HepG2 (cell line): ENCODE results near the gene MTG1. TPM values are rescaled to one million over a fixed set of nuclear protein-coding genes. Genes with fewer than 3 reads are reported as not detected.

ENCODE experiments used
- ATAC-seq: fragments of 200-7000 bp; cut with Tn5 transposase; 3 replicates; pipeline ENCODE4 v1.9.1; 2020; ENCODE audit warnings: mild to moderate bottlenecking, moderate library complexity
- BruUV-seq: library from RNA; stranded (reverse); fragments of 400-500 nt; replicated peaks from 2 replicates; lab custom pipeline; 2021; lab: Mats Ljungman, UMichigan
- CTCF ChIA-PET: fragments of 300-600 bp; formaldehyde crosslinking; extraction: SDS; loops from one replicate; lab custom pipeline; 2021; ENCODE audit warnings: low total read pairs, inconsistent platforms, low intra/inter-chr PET ratio; lab: Yijun Ruan, JAX
- POLR2A ChIA-PET: fragments of 350-600 bp; sonication (Branson Sonifier 250); formaldehyde crosslinking; loops from one replicate; lab custom pipeline; 2020; ENCODE audit warnings: antibody characterized with exemption, inconsistent platforms; lab: Yijun Ruan, JAX
- DNase-seq: peaks from one replicate; pipeline ENCODE4 v3.0.0-alpha.2; 2015; ENCODE audit warnings: low spot score
- FAIRE-seq: peaks from 3 replicates; lab custom pipeline; 2011; peaks lifted over from hg19 to GRCh38; lab: Jason Lieb, UNC
- H2AFZ ChIP-seq: one replicate; pipeline ENCODE4 v1.6.1; 2011; ENCODE audit warnings: low read length, inconsistent platforms
- H3K27ac ChIP-seq: fragments of 300-600 bp; 3 replicates; pipeline ENCODE4 v1.8.0; 2011; ENCODE audit warnings: mixed run types, mild to moderate bottlenecking, mixed read lengths, low read length, inconsistent platforms; ENCODE audit not compliant: insufficient read depth; ENCODE audit errors: extremely low read length
- H3K27me3 ChIP-seq, 2 experiments: fragments of 200-600 bp in 1 of 2; 2 replicates in 1 of 2; 3 replicates in 1 of 2; pipeline versions ENCODE4 v1.6.0 to v1.8.0; 2011; ENCODE audit warnings: low read length in 2 of 2, mild to moderate bottlenecking in 2 of 2, moderate library complexity in 2 of 2, inconsistent platforms in 1 of 2; ENCODE audit not compliant: insufficient read depth in 2 of 2, control insufficient read depth in 1 of 2
- H3K36me3 ChIP-seq, 2 experiments: fragments of 200-600 bp in 1 of 2; replicated peaks in 1 of 2; 2 replicates in 1 of 2; 3 replicates in 1 of 2; pipeline versions ENCODE4 v1.5.1 to v1.8.0; 2011; ENCODE audit warnings: low read length in 2 of 2, inconsistent platforms in 1 of 2; ENCODE audit not compliant: insufficient read depth in 2 of 2, control insufficient read depth in 1 of 2
- H3K4me1 ChIP-seq: 2 replicates; pipeline ENCODE4 v1.5.1; 2012; ENCODE audit warnings: low read length, inconsistent platforms; ENCODE audit not compliant: insufficient read depth
- H3K4me2 ChIP-seq: 2 replicates; pipeline ENCODE4 v1.6.0; 2011; ENCODE audit warnings: low read depth, low read length, inconsistent platforms
- H3K4me3 ChIP-seq, 3 experiments: fragments of 200-600 bp in 1 of 3; sonication (generic), shearing (Covaris generic) in 1 of 3; replicated peaks in 1 of 3; 2 replicates each; pipeline ENCODE4 v1.5.1; 2011 to 2016; ENCODE audit warnings: low read length in 3 of 3, inconsistent platforms in 2 of 3, low read depth in 2 of 3, mild to moderate bottlenecking in 2 of 3, control low read depth in 1 of 3, mixed read lengths in 1 of 3; ENCODE audit not compliant: insufficient read depth in 1 of 3
- H3K79me2 ChIP-seq: one replicate; pipeline ENCODE4 v1.6.1; 2011; ENCODE audit warnings: low read length, inconsistent platforms; ENCODE audit not compliant: insufficient read depth
- H3K9ac ChIP-seq: 2 replicates; pipeline ENCODE4 v1.6.0; 2011; ENCODE audit warnings: mild to moderate bottlenecking, low read depth, low read length, inconsistent platforms; ENCODE audit not compliant: insufficient read depth
- H3K9me3 ChIP-seq: 2 replicates; pipeline ENCODE4 v1.5.1; 2012; ENCODE audit warnings: mild to moderate bottlenecking, low read length
- H4K20me1 ChIP-seq: 2 replicates; pipeline ENCODE4 v1.6.0; 2011; ENCODE audit warnings: inconsistent platforms, mild to moderate bottlenecking, low read length, moderate library complexity; ENCODE audit not compliant: insufficient read depth
- ELF3 ChIP-seq: IDR thresholded peaks from 2 replicates; pipeline ENCODE4 v1.6.1; 2016; ENCODE audit warnings: missing genetic modification reagents, missing compliant biosample characterization
- KDM4B ChIP-seq: sonication (generic); formaldehyde crosslinking; IDR thresholded peaks from 2 replicates; pipeline ENCODE4 v1.4.0; 2020; ENCODE audit warnings: missing genetic modification reagents
- MED1 ChIP-seq: sonication (generic); formaldehyde crosslinking; IDR thresholded peaks from 2 replicates; pipeline ENCODE4 v1.4.0; 2020; ENCODE audit warnings: missing genetic modification reagents
- POLR2AphosphoS5 ChIP-seq: IDR thresholded peaks from 2 replicates; pipeline ENCODE4 v1.6.1; 2012; ENCODE audit warnings: low read depth, low read length
- RBFOX2 ChIP-seq: fragments of 200-400 bp; formaldehyde crosslinking; IDR thresholded peaks from 2 replicates; pipeline ENCODE4 v1.6.1; 2017; ENCODE audit warnings: low read depth, mild to moderate bottlenecking, low read length
- RBM22 ChIP-seq: fragments of 200-400 bp; formaldehyde crosslinking; optimal IDR thresholded peaks from 2 replicates; pipeline ENCODE3; 2017; ENCODE audit warnings: mild to moderate bottlenecking, low read length, moderate library complexity
- ZNF44 ChIP-seq: sonication (generic); formaldehyde crosslinking; IDR thresholded peaks from 2 replicates; pipeline ENCODE4 v1.5.1; 2020; ENCODE audit warnings: mild to moderate bottlenecking, missing genetic modification reagents
- ZNF564 ChIP-seq: sonication (generic); formaldehyde crosslinking; IDR thresholded peaks from 2 replicates; pipeline ENCODE4 v1.8.1; 2023; ENCODE audit warnings: mild to moderate bottlenecking, missing genetic modification reagents
- ZNF747 ChIP-seq: sonication (generic); formaldehyde crosslinking; IDR thresholded peaks from 2 replicates; pipeline ENCODE4 v1.8.1; 2023; ENCODE audit warnings: missing genetic modification reagents, mild to moderate bottlenecking, borderline replicate concordance
- ZNF775 ChIP-seq: sonication (generic); formaldehyde crosslinking; IDR thresholded peaks from 2 replicates; pipeline ENCODE4 v1.4.0; 2020; ENCODE audit warnings: missing genetic modification reagents, mild to moderate bottlenecking, moderate library complexity, borderline replicate concordance
- WGBS: methylation state at CpG from one replicate; pipeline ENCODE4 v1.1.6; 2017; ENCODE audit warnings: low lambda C conversion rate; 5-methylcytosine and 5-hydroxymethylcytosine counted together
- in situ Hi-C: cut with HindIII; loops from 2 replicates; pipeline ENCODE4 v1.10.0; 2017; ENCODE audit warnings: low pct_unique_long_range_greater_than_20kb; ENCODE audit not compliant: extremely low pct_ligation_motif_present
- intact Hi-C: fragments of 100-400 bp; cut with micrococcal nuclease; formaldehyde crosslinking; loops from one replicate; pipeline ENCODE4 v1.10.0; 2022; ENCODE audit not compliant: unreplicated experiment
- polyA plus RNA-seq, 8 experiments: library from polyadenylated mRNA; depleted of rRNA in 3 of 8; stranded (reverse) in 7 of 8; unstranded in 1 of 8; fragments of >200 nt; fragmentation: Illumina TruSeq in 4 of 8; extraction: Trizol in 4 of 8; gene quantifications; 2 replicates each; pipeline versions ENCODE4 v1.2.1 to v1.2.3, GENCODE V29; 2011 to 2016; ENCODE audit warnings: low read depth in 4 of 8, missing spikeins in 1 of 8, mixed read lengths in 1 of 8; ENCODE audit not compliant: insufficient read depth in 1 of 8
- total RNA-seq, 5 experiments: library from RNA; depleted of rRNA; stranded (reverse); fragments of >200 nt; fragmentation: Illumina TruSeq; extraction: Trizol; gene quantifications; 2 replicates each; pipeline ENCODE4 v1.2.3, GENCODE V29; 2016; ENCODE audit warnings: low read depth in 1 of 5
- TF ChIP-seq, protein P1 (sequence below): sonication (generic); formaldehyde crosslinking; IDR thresholded peaks from 2 replicates; pipeline ENCODE4 v1.4.0; 2020; ENCODE audit warnings: mild to moderate bottlenecking, missing genetic modification reagents
- TF ChIP-seq, protein P2 (sequence below): sonication (generic); formaldehyde crosslinking; IDR thresholded peaks from 2 replicates; pipeline ENCODE4 v1.4.0; 2020; ENCODE audit warnings: missing genetic modification reagents

MTG1 gene
- total and polyA plus RNA-seq, 2 of the 13 experiments (the other 11 are each of a cell fraction or from before 2014, with no cell fraction given), result 42.0 to 103 TPM

DNA sequence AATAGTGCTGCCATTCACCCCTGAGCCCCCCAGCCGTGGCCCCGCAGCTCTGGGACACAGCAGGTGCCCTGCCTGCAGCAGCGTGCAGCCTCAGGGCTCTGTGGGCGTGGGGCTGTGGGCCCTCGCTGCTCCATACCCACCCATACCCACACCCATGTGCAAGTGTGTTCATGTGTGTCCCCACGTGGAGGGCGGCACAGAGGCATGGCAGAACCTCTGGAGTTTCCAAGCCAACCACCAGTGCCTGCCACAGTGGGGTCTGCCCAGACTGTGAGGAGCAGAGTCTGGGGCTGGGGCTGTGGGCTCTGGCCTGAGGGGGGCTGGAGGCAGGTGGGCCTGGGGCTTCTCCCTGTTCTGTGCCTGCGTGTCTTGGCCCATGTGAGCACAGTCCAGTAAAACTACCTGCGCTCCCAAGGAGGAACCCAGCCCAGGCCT lies 44.4 kb upstream of the MTG1 start (continued):
- TF ChIP-seq, protein P1, sequence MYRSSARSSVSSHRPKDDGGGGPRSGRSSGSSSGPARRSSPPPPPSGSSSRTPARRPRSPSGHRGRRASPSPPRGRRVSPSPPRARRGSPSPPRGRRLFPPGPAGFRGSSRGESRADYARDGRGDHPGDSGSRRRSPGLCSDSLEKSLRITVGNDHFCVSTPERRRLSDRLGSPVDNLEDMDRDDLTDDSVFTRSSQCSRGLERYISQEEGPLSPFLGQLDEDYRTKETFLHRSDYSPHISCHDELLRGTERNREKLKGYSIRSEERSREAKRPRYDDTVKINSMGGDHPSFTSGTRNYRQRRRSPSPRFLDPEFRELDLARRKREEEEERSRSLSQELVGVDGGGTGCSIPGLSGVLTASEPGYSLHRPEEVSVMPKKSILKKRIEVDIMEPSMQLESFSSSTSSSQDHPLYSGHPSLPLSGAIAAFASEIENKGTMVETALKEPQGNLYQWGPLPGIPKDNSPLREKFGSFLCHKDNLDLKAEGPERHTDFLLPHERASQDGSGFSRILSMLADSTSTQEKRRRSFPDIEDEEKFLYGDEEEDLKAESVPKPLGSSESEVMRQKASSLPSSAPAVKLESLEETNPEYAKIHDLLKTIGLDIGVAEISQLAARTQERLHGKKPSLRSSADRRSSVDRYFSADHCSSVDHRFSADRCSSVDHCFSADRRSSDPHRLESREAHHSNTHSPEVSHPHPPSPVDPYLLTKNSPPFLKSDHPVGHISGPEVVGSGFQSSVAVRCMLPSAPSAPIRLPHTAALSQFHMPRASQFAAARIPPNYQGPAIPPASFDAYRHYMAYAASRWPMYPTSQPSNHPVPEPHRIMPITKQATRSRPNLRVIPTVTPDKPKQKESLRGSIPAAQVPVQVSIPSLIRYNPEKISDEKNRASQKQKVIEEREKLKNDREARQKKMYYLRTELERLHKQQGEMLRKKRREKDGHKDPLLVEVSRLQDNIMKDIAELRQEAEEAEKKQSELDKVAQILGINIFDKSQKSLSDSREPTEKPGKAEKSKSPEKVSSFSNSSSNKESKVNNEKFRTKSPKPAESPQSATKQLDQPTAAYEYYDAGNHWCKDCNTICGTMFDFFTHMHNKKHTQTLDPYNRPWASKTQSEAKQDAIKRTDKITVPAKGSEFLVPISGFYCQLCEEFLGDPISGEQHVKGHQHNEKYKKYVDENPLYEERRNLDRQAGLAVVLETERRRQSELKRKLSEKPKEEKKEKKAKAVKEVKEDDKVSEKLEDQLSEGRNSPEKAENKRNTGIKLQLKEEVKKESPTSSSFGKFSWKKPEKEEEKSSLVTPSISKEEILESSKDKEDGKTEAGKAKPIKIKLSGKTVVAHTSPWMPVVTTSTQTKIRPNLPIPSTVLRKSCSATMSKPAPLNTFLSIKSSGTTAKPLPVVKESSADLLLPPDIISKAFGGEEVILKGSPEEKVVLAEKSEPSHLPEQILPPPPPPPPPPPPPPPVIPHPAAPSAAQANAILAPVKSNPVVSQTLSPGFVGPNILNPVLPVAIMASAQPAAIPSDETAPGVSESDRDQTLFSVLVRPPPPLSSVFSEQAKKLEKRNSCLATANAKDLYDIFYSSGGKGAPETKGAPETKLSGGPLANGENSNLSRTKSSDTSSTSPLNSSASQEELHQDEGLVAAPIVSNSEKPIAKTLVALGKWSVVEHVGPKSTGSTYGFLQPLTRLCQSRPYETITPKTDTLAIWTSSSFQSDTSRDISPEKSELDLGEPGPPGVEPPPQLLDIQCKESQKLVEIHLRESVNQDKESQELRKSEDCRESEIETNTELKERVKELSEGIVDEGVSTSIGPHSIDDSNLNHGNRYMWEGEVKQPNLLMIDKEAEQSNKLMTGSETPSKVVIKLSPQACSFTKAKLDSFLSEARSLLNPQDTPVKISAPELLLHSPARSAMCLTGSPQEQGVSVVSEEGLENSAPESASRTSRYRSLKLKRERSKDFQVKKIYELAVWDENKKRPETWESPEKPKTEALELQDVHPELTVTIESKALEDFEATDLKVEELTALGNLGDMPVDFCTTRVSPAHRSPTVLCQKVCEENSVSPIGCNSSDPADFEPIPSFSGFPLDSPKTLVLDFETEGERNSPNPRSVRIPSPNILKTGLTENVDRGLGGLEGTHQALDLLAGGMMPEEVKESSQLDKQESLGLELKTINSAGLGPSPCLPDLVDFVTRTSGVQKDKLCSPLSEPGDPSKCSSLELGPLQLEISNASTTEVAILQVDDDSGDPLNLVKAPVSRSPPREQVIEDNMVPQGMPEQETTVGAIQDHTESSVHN (CRISPR knock-in tag), result no peak
- peak; percentile 65; the same call in 1 of the 2 replicates for TF ChIP-seq RBFOX2

DNA sequence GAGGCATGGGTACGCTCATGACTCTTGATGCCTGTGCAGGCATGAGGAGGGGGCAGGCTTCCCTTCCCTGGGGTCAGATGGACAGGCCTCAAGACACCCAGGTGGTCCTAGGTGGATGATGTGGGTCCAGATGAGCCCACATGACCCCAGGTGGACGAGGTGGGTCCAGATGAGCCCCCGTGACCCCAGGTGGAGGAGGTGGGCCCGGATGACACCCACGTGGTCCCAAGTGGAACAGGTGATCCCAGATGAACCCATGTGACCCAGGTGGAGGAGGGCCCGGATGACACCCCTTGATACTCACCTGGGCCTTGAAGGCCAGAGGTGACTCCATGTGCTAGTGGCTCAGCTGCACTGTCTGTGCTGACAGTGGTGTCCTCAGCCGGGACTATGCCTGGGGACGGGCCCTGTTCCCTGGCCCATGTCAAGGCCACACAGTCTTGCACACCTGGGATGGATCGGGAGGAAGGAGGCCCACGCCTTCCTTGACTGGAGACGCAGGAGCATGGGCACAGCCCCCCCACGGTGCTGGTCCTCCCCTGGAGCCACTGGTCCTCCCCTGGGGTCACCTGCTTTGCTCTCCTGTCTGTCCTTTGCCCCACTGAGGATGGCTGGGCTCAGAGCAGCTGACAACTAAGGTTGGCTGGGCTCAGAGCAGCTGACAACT lies 43.5 kb upstream of the MTG1 start:
- no peaks in the 10 kb centered on the region for H3K27me3 ChIP-seq
- H3K9me3 ChIP-seq, result no peaks in the 10 kb centered on the region
- no peak overlapping the region for H3K9ac ChIP-seq
- peaks cover 13% of the 10 kb centered on the region; the same call in 1 of the 2 replicates for H4K20me1 ChIP-seq
- intact Hi-C loops (no loop called here), in situ Hi-C loops (no loop called here)
- H3K79me2 ChIP-seq, result no peaks in the 10 kb centered on the region
- peaks cover 2 to 7% of the 10 kb centered on the region in 2 experiments; a peak in 2 of 5 replicates for H3K36me3 ChIP-seq
- no peak overlapping the region for H3K27ac ChIP-seq
- no TSS peak for BruUV-seq
- DNase-seq (no peak), ATAC-seq (no peak), FAIRE-seq (no peak)
- H2AFZ ChIP-seq, result no peak overlapping the region
- H3K4me2 ChIP-seq, result no peak overlapping the region
- ChIA-PET POLR2A (no interaction called here), CTCF (no interaction called here)
- H3K4me3 ChIP-seq, result no peak overlapping the region
- WGBS, result 50% methylated on average over 2 of the region's 12 CpGs
- peaks cover 49% of the 10 kb centered on the region for H3K4me1 ChIP-seq
- TF ChIP-seq, protein P2, sequence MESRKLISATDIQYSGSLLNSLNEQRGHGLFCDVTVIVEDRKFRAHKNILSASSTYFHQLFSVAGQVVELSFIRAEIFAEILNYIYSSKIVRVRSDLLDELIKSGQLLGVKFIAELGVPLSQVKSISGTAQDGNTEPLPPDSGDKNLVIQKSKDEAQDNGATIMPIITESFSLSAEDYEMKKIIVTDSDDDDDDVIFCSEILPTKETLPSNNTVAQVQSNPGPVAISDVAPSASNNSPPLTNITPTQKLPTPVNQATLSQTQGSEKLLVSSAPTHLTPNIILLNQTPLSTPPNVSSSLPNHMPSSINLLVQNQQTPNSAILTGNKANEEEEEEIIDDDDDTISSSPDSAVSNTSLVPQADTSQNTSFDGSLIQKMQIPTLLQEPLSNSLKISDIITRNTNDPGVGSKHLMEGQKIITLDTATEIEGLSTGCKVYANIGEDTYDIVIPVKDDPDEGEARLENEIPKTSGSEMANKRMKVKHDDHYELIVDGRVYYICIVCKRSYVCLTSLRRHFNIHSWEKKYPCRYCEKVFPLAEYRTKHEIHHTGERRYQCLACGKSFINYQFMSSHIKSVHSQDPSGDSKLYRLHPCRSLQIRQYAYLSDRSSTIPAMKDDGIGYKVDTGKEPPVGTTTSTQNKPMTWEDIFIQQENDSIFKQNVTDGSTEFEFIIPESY (CRISPR knock-in tag), result no peak
- TF ChIP-seq RBM22 (peak; percentile 74), ELF3 (no peak), POLR2AphosphoS5 (no peak; the same call in 1 of the 2 replicates), MED1 (CRISPR knock-in tag) (no peak), ZNF747 (CRISPR knock-in tag) (no peak), ZNF775 (CRISPR knock-in tag) (no peak), ZNF564 (no peak), ZNF44 (CRISPR knock-in tag) (no peak), KDM4B (CRISPR knock-in tag) (no peak)
